Raji (cell line): ENCODE results near the gene PTPRCAP.

Experiments used
- POLR2A ChIP-seq: IDR thresholded peaks from 2 replicates; pipeline ENCODE4 v1.6.1; 2011; ENCODE audit warnings: low read depth, low read length, control low read depth; ENCODE audit not compliant: insufficient read depth

The PTPRCAP gene

DNA sequence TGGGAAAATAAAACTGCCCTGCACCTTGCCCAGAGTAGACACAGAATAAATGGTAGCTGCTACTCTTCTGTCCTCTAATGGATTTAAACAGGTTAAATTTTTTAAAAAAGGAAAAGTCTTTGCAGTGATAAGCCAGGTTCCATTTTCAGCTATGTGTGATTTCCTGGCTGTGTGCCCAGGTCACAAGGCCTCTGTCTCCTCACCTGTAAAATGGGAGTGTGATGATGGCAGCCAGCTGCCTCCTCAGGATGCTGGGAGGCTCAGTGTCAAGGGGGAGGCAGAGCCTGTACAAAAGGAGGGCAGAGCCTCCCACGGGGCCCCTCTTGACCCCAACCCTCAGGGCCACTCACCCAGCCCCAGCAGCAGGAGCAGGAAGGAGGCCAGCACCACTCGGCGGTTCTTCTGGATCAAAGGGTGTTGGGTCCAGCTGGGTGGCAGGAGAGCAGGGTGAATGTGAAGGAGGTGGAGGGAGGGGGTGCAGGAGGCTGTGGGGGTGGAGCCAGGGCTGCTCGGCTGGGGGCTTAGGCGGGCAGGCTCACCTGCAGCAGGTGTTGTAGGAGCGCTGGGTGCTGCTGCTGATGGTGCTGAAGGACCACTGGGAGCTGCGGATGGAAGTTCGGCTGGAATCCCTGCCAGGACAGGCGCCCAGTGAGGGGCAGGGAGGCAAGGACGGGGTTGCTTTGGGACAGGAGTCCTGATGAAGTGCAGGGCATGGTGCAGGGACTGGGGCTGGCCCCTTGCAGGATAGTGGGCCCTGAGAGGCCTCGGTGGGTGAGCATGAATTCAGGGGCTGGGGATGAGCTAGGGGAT is 29.7 kb upstream of the PTPRCAP start:
- TF ChIP-seq POLR2A, result no peak

DNA sequence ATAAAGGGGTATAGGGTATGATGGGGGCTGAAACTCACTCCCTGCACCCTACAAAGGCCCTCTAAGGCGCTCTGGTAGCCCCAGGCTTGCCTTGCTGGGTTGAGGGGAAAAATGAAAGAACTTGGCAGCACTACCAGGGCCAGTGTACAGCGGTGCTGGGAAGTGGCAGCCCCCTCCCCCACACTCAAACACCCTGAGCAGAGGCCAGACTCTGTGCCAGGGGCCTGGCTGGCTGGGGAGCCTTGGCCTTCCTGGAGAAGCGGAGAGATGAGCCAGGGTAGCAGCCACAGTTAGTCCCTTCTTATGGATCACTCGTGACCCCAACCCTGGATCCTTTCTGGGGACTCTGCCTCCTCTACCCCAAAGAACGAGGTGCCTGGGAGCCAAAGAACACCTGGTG is 28.9 kb upstream of the PTPRCAP start:
- TF ChIP-seq POLR2A, result peak; percentile 29; the same call in 1 of the 2 replicates

DNA sequence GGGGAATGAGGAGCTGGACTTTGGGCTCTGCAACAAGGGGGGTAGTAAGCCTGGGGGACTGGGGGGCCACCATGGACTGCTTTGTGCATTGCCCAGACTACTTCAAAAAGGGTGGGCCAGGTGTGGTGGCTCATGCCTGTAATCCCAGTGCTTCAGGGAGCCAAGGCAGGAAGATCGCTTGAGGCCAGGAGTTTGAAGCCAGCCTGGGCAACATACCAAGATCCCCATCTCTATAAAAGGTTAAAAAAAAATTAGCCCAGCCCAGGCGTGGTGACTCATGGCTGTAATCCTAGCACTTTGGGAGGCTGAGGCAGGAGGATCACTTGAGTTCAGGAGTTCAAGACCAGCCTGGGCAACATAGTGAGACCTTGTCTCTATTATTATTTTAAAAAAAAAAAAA is 28.0 kb upstream of the PTPRCAP start:
- TF ChIP-seq POLR2A, result 0 out of 2 replicates have a peak, but pooled peaks have one; percentile 14

DNA sequence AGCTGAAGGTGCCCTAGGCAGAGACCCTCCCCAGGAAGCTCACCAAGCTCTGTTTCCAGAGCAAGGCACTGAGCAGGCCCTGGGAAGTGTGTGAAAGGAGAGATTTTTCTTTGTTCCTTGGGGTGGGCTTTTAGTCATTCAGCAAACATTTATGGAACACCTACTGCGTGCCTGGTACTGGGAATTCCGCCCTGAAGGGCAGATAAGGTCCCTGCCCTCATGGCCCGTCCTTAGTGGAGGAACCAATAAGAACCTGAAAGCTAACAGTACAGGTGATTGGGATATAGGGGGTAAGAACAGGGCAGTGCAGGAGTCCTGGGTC is 27.7 kb upstream of the PTPRCAP start:
- no peak for TF ChIP-seq POLR2A

DNA sequence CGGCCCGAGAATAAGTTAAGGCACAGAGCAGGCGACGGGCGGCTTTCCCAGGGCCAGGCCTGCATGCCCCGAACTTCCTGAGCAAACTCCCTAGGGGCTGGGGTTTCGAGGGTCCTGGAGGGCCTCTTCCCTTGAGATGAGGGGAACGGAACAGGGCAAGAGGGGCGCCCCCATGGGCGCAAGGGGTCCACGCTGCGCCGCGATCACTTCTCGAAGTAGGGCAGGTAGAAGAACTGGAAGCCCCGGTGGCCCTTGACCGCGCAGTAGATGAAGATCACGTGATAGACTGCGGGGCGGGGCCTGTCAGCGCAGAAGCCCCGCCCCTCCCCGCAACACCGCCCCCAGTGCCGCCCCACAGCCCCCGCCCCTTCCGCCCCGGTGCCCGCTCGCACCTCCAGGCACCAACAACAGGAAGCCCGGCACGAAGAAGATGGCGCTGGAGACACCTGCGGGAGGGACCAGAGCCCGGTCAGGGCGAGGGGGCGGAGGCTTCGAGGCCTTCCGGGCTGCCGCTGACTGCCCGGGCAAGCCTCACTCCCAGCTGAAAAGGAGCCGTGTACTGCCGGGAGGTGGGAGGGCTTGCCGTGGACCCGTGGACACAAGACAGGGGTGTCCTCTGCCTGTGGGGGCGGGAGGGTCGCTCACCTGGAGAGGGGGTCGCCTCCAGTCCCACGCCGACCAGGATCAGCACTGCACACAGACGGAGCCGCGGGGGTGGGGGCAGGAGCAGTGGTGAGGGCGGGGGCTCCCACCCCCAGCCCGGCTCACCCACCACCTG is 27.1 kb upstream of the PTPRCAP start:
- TF ChIP-seq POLR2A, result peak; percentile 79

DNA sequence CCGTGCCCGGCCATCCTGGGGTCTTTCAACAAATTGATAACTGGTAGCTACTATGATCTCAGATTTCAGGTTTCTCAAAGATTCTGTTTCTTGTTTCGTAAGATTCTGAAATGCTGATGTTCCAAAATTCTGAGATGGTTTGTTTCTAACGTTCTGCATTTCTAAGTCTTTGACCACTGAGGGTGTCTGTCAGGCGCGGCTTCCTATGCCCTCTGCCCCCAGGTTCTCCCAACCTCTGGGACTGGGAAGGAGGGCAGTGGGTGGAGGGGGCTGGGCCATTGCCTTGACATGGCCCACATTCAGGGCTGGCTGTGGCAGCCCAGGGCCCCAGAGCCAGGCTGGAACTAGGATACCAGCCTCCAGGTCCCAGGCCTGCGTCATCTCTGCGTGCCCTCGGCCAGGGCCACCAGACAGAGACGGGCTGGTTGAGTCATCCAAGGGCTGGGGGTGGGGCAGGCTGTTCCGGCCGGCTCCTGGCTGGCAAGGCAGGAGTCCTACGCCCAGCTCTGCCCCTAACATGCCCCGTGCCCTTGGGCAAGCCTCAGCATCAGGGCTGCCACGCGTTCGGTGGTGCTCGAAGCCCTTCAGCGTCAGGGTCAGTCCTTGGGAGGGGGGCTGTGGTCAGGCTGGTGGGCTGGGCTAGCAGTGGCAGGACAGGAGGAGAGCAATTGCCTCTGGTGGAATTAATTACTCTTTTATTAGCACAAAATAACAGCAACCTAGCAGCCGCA is 26.4 kb upstream of the PTPRCAP start:
- no peak; the same call in 1 of the 2 replicates for TF ChIP-seq POLR2A

DNA sequence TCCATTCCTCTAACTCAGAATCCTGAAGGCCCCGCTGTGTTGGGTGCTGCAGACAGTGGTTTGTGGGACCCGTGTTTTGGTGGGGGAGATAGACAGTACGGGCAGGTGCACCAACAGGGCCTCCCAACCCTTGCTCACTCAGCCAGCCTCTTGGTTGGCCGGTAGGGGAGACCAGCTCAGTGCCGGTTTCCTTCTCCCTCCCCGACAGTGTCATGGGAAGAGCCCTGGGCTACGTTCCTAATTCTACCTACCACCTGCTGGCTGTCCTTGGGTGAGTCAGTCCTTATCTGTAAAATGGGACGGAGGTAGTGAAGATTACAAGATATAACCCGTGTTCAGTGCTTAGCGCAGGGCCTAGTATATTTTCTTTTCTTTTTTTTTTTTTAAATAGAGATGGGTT is 25.7 kb upstream of the PTPRCAP start:
- no peak for TF ChIP-seq POLR2A

DNA sequence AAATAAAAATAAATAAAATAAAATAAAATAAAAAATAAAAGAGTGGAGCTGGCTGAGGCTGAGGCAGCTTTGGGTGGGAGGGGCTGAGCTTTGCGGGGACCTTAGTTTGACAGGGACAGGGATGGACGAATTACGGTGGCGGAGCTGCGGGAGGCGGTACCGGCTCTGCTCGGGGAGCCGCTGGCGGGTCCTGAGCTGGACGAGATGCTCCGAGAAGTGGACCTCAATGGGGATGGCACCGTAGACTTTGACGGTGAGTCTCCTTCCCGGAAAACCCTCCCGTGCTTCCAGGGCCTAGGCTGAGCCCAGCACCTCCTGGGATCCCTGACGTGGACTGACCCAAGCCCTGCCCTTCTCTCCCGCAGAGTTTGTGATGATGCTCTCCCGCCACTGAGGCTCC is 20.8 kb upstream of the PTPRCAP start:
- TF ChIP-seq POLR2A, result no peak

DNA sequence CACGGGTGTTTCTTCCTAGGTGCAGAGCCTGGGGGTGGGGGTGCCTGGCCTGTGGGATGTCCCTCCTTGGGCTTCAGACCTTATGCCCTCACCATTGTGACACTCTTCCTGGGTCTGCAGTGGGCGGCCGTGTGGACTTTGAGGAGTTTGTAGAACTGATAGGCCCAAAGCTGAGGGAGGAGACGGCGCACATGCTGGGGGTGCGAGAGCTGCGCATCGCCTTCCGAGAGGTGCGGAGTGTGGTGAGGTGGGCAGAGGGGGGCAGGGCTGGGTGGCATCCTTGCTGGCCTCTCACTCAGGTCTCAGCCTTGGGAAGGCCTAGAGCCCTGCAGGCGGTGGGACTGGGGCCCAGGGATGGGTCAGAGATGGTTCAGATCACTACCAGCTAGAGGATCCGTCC is 20.0 kb upstream of the PTPRCAP start:
- TF ChIP-seq POLR2A, result no peak

DNA sequence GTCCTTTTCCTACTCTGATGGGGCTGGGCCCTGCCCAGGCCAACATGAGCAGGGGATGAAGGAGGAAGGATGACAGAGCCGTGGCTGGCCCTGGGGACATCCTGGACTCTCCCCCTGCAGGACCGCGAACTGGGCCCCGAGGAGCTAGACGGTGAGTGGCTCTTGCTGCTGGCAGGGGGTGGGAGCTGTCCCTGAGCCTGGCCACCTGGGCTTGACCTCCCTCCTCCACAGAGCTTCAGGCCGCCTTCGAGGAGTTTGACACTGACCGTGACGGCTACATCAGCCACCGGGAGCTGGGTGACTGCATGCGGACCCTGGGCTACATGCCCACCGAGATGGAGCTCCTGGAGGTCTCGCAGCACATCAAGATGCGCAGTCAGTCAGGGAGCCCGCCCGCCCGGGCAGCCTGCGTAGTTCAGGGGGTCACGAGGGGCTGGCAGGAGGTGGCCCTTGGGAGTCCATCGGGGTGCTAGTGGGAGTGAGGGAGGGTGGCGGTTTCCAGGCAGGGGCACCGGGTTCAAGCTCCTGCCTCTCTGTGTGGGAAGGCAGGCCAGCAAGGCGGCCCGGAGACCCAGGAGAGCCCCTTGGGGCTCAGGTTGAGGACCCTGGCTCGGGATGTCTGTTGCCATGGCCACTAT is 18.7 kb upstream of the PTPRCAP start:
- no peak for TF ChIP-seq POLR2A

DNA sequence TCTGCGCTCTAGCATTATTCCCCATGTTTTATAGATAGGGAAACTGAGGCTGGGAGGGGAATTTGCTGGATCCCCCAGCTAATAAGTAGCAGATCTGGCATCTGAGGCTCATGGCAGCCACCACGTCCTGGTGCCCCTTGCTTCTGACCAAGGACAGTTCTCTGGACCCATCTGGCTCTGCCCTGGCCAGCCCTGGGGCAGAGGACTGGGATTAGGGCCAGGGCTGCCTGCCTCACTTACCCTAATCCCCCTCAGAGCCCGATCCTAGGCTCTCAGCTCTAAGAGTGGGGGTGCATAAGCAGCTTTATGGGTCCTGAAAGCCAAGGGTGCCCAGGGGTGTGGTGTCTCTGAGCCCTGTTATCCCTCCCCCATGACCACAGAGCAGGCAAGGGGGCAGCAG is 17.6 kb upstream of the PTPRCAP start, which contains the start of gene CABP4:
CABP4 (plus strand) TSS at position 301 of the 400 bp plus-strand sequence; CDS start at position 371, 70 bp downstream.
- TF ChIP-seq POLR2A, result no peak

DNA sequence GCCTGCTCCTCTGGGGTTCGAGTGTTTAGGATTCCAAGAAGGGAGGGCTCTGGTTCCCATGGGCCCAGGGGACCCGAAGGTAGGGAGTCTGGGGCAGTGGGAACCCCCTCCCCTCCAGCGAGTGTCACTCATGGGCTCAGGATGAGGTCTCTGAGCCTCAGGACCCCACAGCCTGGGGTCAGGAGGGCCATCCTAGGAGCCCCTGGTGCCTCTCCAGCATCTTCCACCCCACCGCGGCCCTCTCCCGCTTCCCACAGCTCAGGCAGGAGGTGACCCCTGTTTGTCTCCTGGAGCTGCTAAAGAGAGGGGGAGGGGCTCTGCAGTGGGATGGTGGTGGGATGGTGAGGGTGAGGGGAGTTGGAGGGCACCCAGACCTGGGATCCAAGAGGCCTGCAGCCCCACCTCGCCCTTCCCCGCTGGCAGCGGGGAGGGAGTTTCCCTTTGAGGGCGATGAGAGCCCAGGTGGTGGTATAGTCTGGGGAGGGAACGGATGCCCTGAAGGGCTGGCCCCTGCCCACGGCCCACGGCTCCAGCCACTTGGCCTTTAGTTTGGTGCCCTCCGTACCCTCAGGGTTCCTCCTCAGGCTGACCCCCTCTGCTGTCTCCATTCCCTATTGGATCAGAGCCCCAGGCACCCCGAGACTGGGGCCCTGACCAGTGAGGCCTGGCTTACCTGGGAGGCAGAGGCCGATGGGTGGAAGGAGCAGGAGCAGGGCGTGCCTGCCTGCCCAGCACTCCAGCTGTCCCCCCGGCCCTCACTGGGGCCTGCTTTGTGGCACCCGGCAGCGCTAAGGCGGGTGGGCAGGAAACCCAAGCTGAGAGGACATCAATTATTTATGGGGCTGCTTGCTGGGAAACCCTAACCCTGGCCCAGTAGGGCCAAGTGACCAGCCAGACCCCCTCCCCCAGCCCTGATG is 16.6 kb upstream of the PTPRCAP start:
- TF ChIP-seq POLR2A, result no peak

DNA sequence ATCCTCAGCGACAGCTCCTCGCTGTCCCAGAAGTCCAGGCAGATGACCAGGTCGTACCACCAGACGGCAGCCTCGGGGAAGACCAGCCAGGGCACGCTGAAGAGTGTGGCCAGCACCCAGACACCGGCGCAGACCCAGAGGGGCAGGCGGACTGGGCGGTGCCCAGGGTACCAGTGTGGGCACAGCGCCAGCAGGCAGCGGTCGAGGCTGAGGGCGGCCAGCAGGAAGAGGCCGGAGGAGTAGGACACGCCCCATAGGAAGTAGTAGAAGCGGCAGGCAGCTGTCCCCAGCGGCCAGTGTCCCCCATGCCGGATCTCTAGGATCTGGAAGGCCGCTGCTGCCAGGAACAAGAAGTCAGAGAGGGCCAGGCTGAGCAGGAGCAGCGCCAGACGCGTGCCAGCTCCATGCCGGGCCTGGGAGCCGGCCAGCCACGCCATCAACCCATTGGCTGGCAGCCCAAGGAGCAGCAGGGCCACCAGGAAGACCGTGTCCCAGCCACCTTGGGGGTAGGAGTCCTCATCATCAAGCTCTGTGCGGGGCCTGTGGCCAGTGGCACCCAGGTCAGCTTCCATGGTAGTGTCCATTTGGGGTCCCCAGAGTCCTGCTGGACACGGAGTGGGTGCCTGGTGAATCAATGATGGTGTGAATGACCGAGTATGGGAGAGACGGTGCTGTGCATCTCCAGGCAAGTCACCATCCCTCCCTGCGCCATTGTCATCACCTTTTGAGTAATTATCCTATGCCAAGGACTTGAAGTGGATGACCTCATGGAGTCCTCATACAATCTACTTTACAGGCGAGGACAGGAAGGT is 14.9 kb upstream of the PTPRCAP start, which contains the start of gene GPR152:
GPR152 (minus strand) TSS at position 589 of the 812 bp plus-strand sequence; CDS start at position 584, 5 bp downstream.
- TF ChIP-seq POLR2A, result no peak
